ENCODE results near the gene PPCDC. TPM values are rescaled to one million over a fixed set of nuclear protein-coding genes. Genes with fewer than 3 reads are reported as not detected.

The PPCDC gene
- total RNA-seq, 4 donors from 2014 or later: 11.6 to 14.7 (median 12.4) TPM

DNA sequence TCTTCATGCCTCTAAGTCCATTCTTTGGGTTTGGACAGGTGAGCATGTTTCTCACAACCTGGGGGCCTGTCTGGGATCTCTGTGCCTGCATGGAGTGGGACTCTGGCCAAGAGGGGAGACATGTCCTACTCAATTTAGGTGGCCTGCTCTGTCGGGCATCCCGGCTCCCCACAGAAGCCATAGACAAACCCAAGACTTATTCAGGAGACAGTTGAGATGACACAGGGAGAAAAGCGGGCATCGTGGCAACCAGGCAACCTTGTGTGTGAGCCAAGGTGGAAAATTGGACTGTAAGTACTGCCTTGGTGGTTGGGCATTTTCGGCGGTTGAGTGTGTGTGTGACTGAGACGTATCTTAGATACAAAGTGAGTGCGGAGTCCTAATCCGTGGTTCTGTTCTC, 40.5 kb downstream of the PPCDC start:
- DNase-seq: no peak
- WGBS, 2 donors: 84 to 95% methylated on average over 7 of the region's 9 CpGs
- intact Hi-C loops (cut with DNase I): no loop called here

DNA sequence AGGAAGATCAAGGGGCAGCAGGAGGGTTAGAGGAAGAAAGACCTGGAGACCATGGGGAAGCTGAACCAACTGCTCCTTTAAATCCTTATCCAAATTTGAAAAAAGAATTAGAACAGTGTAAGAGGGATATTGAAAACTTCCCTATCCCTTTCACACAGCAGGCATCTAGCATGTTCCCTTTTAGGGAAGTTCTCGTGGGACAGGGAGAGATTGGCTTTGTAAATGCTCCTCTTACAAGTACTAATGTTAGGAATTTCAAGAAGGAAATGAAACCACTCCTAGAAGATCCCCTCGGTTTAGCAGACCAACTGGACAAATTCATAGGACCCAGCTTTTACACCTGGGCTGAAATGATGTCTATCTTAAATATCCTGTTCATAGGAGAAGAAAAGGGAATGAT, 41.5 kb downstream of the PPCDC start:
- intact Hi-C loops (cut with DNase I): no loop called here
- Histone ChIP-seq H3K4me1 (peaks cover 0 to 7% (median 0%) of the 10 kb centered on the region in 3 donors), H3K4me3 (no peak overlapping the region), H3K27me3 (no peaks in the 10 kb centered on the region), H3K36me3 (no peaks in the 10 kb centered on the region), H3K9me3 (no peaks in the 10 kb centered on the region), H3K27ac (no peak overlapping the region)
- WGBS, 2 donors: 46 to 60% methylated on average over 2 of the region's 2 CpGs
- DNase-seq: no peak
- TF ChIP-seq CTCF (IDR thresholded peaks at IDR 0.05): no peak
- TF ChIP-seq POLR2A (IDR thresholded peaks at IDR 0.05): no peak

More for the DNA sequence above, 40.5 kb downstream of the PPCDC start:
- H3K27me3 ChIP-seq: no peaks in the 10 kb centered on the region
- H3K27ac ChIP-seq: no peak overlapping the region
- H3K4me1 ChIP-seq: peaks cover 0 to 7% (median 0%) of the 10 kb centered on the region in 3 donors
- TF ChIP-seq POLR2A (IDR thresholded peaks at IDR 0.05) (no peak), CTCF (IDR thresholded peaks at IDR 0.05) (no peak)
- no peaks in the 10 kb centered on the region for H3K36me3 ChIP-seq
- H3K9me3 ChIP-seq: no peaks in the 10 kb centered on the region
- H3K4me3 ChIP-seq: no peak overlapping the region

- no peaks in the 10 kb centered on the region for H3K27me3 ChIP-seq
- no peak overlapping the region for H3K27ac ChIP-seq
- H3K4me3 ChIP-seq: no peak overlapping the region
- H3K9me3 ChIP-seq: no peaks in the 10 kb centered on the region
- WGBS, 2 donors: 72 to 93% methylated on average over 1 of the region's 1 CpG
- intact Hi-C loops (cut with DNase I): no loop called here
- peaks cover 0 to 7% (median 0%) of the 10 kb centered on the region in 3 donors for H3K4me1 ChIP-seq
- TF ChIP-seq POLR2A (IDR thresholded peaks at IDR 0.05) (no peak), CTCF (IDR thresholded peaks at IDR 0.05) (no peak)
- no peak for DNase-seq
- no peaks in the 10 kb centered on the region for H3K36me3 ChIP-seq
Measured at GRCh38 chr15:75065467-75065850, 42.1 kb downstream of the PPCDC start.

DNA sequence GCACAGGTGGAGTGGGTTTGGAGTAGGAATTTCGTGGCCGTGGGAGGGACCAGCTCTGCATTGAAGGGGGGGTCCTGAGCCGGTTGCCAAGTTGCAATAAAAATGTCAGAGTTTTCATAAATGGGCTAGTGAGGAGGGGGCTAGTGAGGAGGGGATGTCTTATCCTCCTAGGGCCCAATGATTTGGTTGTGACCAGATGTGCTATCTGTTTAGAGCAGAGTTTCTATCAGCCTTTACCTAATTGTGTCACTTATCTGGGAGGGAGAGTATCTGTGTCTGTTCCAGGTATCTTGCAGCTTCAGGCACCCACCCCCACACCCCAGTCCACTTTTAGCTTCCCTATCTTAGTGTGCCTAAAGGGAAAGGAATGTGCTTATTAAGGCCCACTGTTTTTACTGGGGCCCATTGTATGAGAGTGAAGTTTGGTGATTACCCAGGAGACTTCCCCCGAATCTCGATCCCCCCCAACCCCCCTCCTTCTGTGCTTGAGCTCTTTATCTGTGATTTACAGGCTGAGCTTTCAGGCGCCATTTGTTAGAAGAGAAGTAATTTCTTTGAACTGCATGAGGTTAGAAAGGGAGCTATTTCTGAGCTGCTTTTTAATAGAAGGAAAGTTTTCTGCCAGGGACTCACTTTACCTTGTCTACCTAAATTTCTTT, 42.6 kb downstream of the PPCDC start:
- intact Hi-C loops (cut with DNase I): no loop called here
- Histone ChIP-seq H3K36me3 (no peaks in the 10 kb centered on the region), H3K9me3 (no peaks in the 10 kb centered on the region)

More for the DNA sequence above, 42.6 kb downstream of the PPCDC start:
- H3K4me3 ChIP-seq: no peak overlapping the region
- TF ChIP-seq CTCF (IDR thresholded peaks at IDR 0.05): no peak
- no peak for TF ChIP-seq POLR2A (IDR thresholded peaks at IDR 0.05)
- H3K27me3 ChIP-seq: no peaks in the 10 kb centered on the region
- 67 to 73% methylated on average over 6 of the region's 6 CpGs for WGBS, 2 donors
- H3K4me1 ChIP-seq: peaks cover 0 to 7% (median 0%) of the 10 kb centered on the region in 3 donors
- no peak overlapping the region for H3K27ac ChIP-seq
- DNase-seq: no peak

Data from esophagus squamous epithelium (tissue), 5 donors.